Right lobe of liver (tissue), 4 donors: ENCODE measurements around the gene SLC4A9.

Source experiments
- POLR2A ChIP-seq: fragments of 450-650 bp; IDR thresholded peaks from one replicate; pipeline ENCODE4 v1.6.1; 2017; ENCODE audit warnings: antibody characterized with exemption, mild to moderate bottlenecking
- TF ChIP-seq, protein P1 (sequence below), 4 donors: fragments of 200-600 bp in 3 of 4; fragments of 450-650 bp in 1 of 4; IDR thresholded peaks; one replicate each; pipeline versions ENCODE4 v1.5.1 to v1.8.0; 2016 to 2022; ENCODE audit warnings: antibody characterized with exemption in 4 of 4, mild to moderate bottlenecking in 2 of 4
- donor health status: DM: no; HTN: no; CAD: no.
- donor health status: DM: no; HTN: no; CAD: no.
- donor health status: DM: no; HTN: yes; CAD: no.

DNA sequence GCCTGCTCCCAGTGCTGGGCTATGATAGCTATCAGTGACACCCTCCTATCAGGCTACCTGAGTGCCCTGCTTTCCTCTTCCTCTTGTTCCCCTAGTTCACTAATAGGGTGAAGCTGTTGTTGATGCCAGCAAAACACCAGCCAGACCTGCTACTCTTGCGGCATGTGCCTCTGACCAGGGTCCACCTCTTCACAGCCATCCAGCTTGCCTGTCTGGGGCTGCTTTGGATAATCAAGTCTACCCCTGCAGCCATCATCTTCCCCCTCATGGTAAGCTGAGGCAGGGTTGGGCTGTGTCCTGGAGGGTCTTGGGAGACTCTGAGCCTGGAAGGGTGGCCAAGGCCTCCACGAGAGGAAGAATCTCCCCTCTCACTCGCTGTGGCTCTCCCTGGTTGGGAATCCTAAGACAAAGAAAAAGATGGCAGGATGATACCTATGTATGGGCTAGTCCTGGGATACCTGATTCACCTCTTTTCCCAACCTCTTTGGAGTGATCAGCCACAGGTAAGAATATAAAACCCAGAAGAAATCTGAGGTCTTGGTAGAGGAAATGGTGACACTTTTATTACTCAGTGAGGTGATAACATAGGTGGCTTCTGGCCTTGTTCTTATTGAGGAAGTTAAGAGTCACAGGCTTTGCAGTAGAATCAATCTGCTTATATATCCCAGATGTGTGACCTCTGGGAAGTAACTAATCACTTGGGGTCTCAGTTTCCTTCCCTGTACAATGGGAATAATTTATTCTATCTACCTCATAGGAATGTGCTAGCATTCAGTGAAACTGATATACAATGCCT lies 11.6 kb downstream of the SLC4A9 start:
- TF ChIP-seq, protein P1, sequence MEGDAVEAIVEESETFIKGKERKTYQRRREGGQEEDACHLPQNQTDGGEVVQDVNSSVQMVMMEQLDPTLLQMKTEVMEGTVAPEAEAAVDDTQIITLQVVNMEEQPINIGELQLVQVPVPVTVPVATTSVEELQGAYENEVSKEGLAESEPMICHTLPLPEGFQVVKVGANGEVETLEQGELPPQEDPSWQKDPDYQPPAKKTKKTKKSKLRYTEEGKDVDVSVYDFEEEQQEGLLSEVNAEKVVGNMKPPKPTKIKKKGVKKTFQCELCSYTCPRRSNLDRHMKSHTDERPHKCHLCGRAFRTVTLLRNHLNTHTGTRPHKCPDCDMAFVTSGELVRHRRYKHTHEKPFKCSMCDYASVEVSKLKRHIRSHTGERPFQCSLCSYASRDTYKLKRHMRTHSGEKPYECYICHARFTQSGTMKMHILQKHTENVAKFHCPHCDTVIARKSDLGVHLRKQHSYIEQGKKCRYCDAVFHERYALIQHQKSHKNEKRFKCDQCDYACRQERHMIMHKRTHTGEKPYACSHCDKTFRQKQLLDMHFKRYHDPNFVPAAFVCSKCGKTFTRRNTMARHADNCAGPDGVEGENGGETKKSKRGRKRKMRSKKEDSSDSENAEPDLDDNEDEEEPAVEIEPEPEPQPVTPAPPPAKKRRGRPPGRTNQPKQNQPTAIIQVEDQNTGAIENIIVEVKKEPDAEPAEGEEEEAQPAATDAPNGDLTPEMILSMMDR (IDR thresholded peaks at IDR 0.05): no peak
- TF ChIP-seq POLR2A: no peak
